Body of pancreas (tissue), 4 donors: ENCODE results near the gene SPATS2L. TPM values are rescaled to one million over a fixed set of nuclear protein-coding genes. Genes with fewer than 3 reads are reported as not detected.

ENCODE experiments used
- ATAC-seq: fragments of 150-250 bp; one replicate; pipeline ENCODE4 v1.9.1; 2016
- DNase-seq, 4 donors: peaks; one replicate each; pipeline ENCODE4 v3.0.0-alpha.2; 2019
- H3K27ac ChIP-seq, 4 donors: fragments of 200-600 bp; sonication (generic); 1 replicate in 3 of 4; 2 replicates in 1 of 4; pipeline versions ENCODE4 v1.5.1 to v1.6.1; 2016 to 2019; ENCODE audit warnings: mild to moderate bottlenecking in 1 of 4, mixed read lengths in 1 of 4, moderate library complexity in 1 of 4
- H3K27me3 ChIP-seq, 2 donors: fragments of 200-600 bp; sonication (generic); one replicate each; pipeline ENCODE4 v1.6.0; 2016; ENCODE audit warnings: mild to moderate bottlenecking in 1 of 2
- H3K36me3 ChIP-seq, 2 donors: fragments of 200-600 bp; sonication (generic); replicated peaks in 1 of 2; 2 replicates each; pipeline ENCODE4 v1.5.1; 2016; ENCODE audit warnings: low read depth in 2 of 2; ENCODE audit not compliant: insufficient read depth in 1 of 2
- H3K4me1 ChIP-seq: fragments of 200-600 bp; sonication (generic); one replicate; pipeline ENCODE4 v1.6.0; 2016
- H3K4me3 ChIP-seq, 2 donors: fragments of 200-600 bp; sonication (generic); 1 replicate in 1 of 2; 2 replicates in 1 of 2; pipeline ENCODE4 v1.5.1; 2016 to 2019
- H3K9me3 ChIP-seq, 3 donors: fragments of 200-600 bp; sonication (generic); 1 replicate in 2 of 3; 2 replicates in 1 of 3; pipeline ENCODE4 v1.5.1; 2016
- CTCF ChIP-seq, 7 experiments: fragments of 450-650 bp in 4 of 7; fragments of 200-600 bp in 3 of 7; sonication (generic) in 3 of 7; IDR thresholded peaks; one replicate each; pipeline ENCODE4 v1.5.1; 2016 to 2019; ENCODE audit warnings: antibody characterized with exemption in 7 of 7
- POLR2A ChIP-seq, 3 donors: fragments of 450-650 bp; IDR thresholded peaks; one replicate each; pipeline ENCODE4 v1.6.1; 2016; ENCODE audit warnings: antibody characterized with exemption in 3 of 3, mild to moderate bottlenecking in 2 of 3
- WGBS, 2 donors: methylation state at CpG; one replicate each; pipeline ENCODE4 v1.1.5; 2017; 5-methylcytosine and 5-hydroxymethylcytosine counted together
- intact Hi-C: fragments of 100-400 bp; cut with DNase I; formaldehyde crosslinking; loops from one replicate; pipeline ENCODE4 v1.15.1; 2023
- total RNA-seq, 2 donors: library from RNA; depleted of rRNA; stranded (reverse); fragments of >200 nt; gene quantifications; one replicate each; pipeline ENCODE4 v1.1.0, GENCODE V29; 2016

SPATS2L gene
- total RNA-seq, 2 donors from 2014 or later, result 39.2 to 49.8 TPM

DNA sequence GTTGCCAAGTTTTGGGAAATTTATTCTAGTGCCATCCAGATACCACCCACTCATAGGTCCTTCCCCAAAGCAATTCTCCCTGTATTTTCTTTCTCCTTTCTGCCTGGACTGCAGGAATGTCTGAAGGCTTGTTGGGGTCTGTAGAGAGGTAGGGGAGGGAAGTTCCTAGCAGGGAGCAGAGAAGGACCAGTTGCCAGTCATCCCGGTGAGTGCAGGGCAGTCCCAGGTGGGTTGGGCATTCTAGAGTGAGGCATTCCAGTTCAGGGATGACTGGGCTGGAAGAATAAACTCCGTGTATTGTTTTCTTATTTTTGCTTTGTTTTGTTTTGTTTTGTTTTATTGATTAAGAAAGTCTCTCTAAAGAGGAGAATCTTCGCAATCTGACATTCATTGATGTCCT lies 58.1 kb downstream of the SPATS2L start:
- H3K36me3 ChIP-seq, result no peaks in the 10 kb centered on the region
- no peak overlapping the region for H3K4me3 ChIP-seq
- no peak for ATAC-seq
- no peak for DNase-seq
- H3K4me1 ChIP-seq, result peaks cover 22% of the 10 kb centered on the region
- no peaks in the 10 kb centered on the region for H3K9me3 ChIP-seq
- no peak overlapping the region for H3K27ac ChIP-seq
- no peak for TF ChIP-seq CTCF (IDR thresholded peaks at IDR 0.05)
- TF ChIP-seq POLR2A (IDR thresholded peaks at IDR 0.05), result no peak
- no peaks in the 10 kb centered on the region for H3K27me3 ChIP-seq
- intact Hi-C loops, result no loop called here
- 81 to 82% methylated on average over 3 of the region's 3 CpGs for WGBS, 2 donors

- TF ChIP-seq CTCF (IDR thresholded peaks at IDR 0.05), result no peak
- no peak for TF ChIP-seq POLR2A (IDR thresholded peaks at IDR 0.05)
- no peaks in the 10 kb centered on the region for H3K36me3 ChIP-seq
- no peaks in the 10 kb centered on the region for H3K9me3 ChIP-seq
- H3K27me3 ChIP-seq, result no peaks in the 10 kb centered on the region
- ATAC-seq, result no peak
- peaks cover 22% of the 10 kb centered on the region for H3K4me1 ChIP-seq
- no peak overlapping the region for H3K27ac ChIP-seq
- intact Hi-C loops, result no loop called here
- DNase-seq, result no peak
- H3K4me3 ChIP-seq, result no peak overlapping the region
- 63 to 87% methylated on average over 3 of the region's 3 CpGs for WGBS, 2 donors
These were observed 58.7 kb downstream of the SPATS2L start for GRCh38 chr2:200365209-200365608.

GRCh38 chr2:200367155-200367554 lies 60.7 kb downstream of the SPATS2L start:
- ATAC-seq, result no peak
- 47 to 54% methylated on average over 2 of the region's 2 CpGs for WGBS, 2 donors

GRCh38 chr2:200369886-200370285 lies 63.4 kb downstream of the SPATS2L start:
- Histone ChIP-seq H3K9me3 (no peaks in the 10 kb centered on the region), H3K4me3 (no peak overlapping the region), H3K36me3 (no peaks in the 10 kb centered on the region), H3K27ac (no peak overlapping the region), H3K4me1 (peaks cover 19% of the 10 kb centered on the region), H3K27me3 (no peaks in the 10 kb centered on the region)
- DNase-seq (peak in 1 of 4 donors; percentile 49), ATAC-seq (no peak)
- intact Hi-C loops, result no loop called here
- 38 to 41% methylated on average over 2 of the region's 2 CpGs for WGBS, 2 donors
- TF ChIP-seq POLR2A (IDR thresholded peaks at IDR 0.05), result no peak
- no peak for TF ChIP-seq CTCF (IDR thresholded peaks at IDR 0.05)

More at GRCh38 chr2:200367155-200367554, 60.7 kb downstream of the SPATS2L start:
- intact Hi-C loops, result no loop called here
- Histone ChIP-seq H3K4me3 (no peak overlapping the region), H3K9me3 (no peaks in the 10 kb centered on the region), H3K36me3 (no peaks in the 10 kb centered on the region), H3K4me1 (peaks cover 20% of the 10 kb centered on the region), H3K27ac (peak overlapping the region in 1 of 4 donors; percentile 1), H3K27me3 (no peaks in the 10 kb centered on the region)
- no peak for TF ChIP-seq CTCF (IDR thresholded peaks at IDR 0.05)
- DNase-seq, result no peak

DNA sequence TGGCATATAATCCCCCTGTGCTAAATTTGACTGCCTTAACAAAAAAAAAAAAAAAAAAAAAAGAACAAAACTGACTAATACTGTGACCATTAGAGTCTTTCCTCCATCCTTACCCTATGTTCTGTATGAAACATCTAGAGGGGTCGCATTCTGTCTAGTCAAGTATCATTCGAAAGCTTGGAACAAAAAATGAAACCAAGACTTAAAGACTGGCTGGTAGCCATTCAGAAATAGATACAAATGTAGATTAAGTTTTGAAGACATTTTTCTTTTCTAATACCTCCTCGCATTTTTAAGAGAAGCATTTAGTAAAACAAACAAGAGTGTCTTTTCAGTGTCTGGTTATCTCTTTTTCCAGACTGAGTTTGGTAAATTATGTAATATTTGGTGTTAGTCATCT lies 66.7 kb downstream of the SPATS2L start:
- TF ChIP-seq POLR2A (IDR thresholded peaks at IDR 0.05) (no peak), CTCF (IDR thresholded peaks at IDR 0.05) (no peak)
- whole genome bisulfite sequencing, 2 donors, result 82 to 92% methylated on average over 3 of the region's 3 CpGs
- Histone ChIP-seq H3K27me3 (no peaks in the 10 kb centered on the region), H3K36me3 (no peaks in the 10 kb centered on the region), H3K4me1 (peaks cover 30% of the 10 kb centered on the region), H3K27ac (peak overlapping the region in 2 of 4 donors; percentile 24 to 59), H3K9me3 (no peaks in the 10 kb centered on the region), H3K4me3 (no peak overlapping the region)
- DNase-seq, result no peak
- intact Hi-C loops, result no loop called here
- ATAC-seq, result no peak
